Esophagus muscularis mucosa (tissue), 4 donors: ENCODE data around the gene TMEM88.

Experiments
- CTCF ChIP-seq, 3 experiments: fragments of 200-600 bp in 2 of 3; fragments of 450-650 bp in 1 of 3; sonication (generic) in 2 of 3; IDR thresholded peaks; one replicate each; pipeline ENCODE4 v1.5.1; 2017 to 2019; ENCODE audit warnings: antibody characterized with exemption in 3 of 3, mild to moderate bottlenecking in 2 of 3, moderate library complexity in 1 of 3
- EP300 ChIP-seq: sonication (generic); formaldehyde crosslinking; IDR thresholded peaks from one replicate; pipeline ENCODE4 v1.6.1; 2017; ENCODE audit warnings: antibody characterized with exemption
- POLR2AphosphoS5 ChIP-seq, 2 donors: sonication (generic); formaldehyde crosslinking; IDR thresholded peaks; one replicate each; pipeline ENCODE4 v1.6.1; 2017; ENCODE audit warnings: antibody characterized with exemption in 2 of 2

- TF ChIP-seq POLR2AphosphoS5 (IDR thresholded peaks at IDR 0.05), result no peak
- TF ChIP-seq CTCF (IDR thresholded peaks at IDR 0.05), result peak; percentile 37 to 56 (median 53)
- no peak for TF ChIP-seq EP300
Observed at GRCh38 chr17:7858522-7858810, 3.6 kb downstream of the TMEM88 start.
